OCI-M1 (cell line): ENCODE measurements around the gene NEMP2.
"Not testable (repeated sequence)": the region's sequence is repeated elsewhere in the genome, so short reads cannot be mapped to it uniquely, and the experiment has no call there.

Experiments used
- DNase-seq: peaks from one replicate; lab custom pipeline; 2025; lab: John Stamatoyannopoulos, UW

The NEMP2 gene

GRCh38 chr2:190526105-190526750, 8.3 kb downstream of the NEMP2 start:
- peak; percentile 56 for DNase-seq

- no peak for DNase-seq
Measured at GRCh38 chr2:190524928-190525327, 9.6 kb downstream of the NEMP2 start.

DNA sequence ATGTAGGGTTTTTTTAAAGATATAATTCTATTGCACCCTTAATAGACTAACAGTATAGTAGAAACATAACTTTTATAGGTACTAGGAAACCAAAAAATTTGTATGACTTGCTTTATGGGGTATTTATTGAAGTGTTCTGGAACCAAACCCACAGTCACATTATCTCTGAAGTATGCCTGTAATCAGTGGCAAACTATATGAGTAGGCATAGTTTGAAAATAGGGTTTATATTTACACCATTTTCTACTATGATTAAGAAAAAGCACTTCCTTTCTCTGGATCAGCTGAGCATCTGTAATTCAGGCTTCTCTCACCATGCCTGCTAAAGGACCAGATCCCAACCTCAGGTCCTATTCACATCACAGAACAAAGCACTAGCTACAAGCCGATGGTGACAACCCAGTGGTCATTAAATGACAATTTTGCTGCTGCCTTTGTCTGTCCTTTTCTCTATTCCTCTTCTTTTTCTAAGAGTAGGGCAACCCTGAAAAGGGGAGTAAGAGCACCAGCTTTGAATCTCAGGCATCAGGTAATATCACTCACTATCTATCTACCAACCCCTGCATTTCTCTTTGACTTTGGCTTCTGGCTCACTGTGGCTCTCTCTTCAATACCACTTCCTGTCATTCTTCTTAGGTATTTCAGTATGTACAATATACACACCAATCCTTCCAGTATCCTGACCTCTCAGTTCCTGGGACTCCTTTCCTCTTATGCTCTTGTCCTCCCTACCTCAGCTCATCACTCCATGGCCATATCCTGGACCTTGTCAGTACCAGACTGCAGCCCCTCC, 14.4 kb downstream of the NEMP2 start:
- no peak for DNase-seq

- no peak for DNase-seq
Measured at GRCh38 chr2:190517468-190517867, 17.1 kb downstream of the NEMP2 start.

DNA sequence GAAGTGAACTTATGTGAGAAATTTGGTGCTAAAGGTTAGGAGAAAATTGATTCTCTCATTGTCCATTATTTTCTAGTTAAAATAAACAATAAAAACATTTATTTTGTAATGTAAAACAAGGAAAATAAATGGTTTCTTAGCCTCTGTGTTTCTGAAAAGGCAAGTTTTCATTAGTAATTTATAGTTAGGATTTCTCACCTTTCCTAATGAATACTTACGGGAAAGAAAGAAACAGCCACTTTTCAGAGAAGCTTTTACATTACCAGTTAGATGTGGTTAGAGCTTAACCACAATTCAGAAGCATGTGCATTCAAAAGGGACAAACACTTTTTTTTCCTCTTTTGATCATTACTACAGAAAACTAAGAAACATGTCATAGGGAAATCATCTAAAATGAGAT, 18.8 kb downstream of the NEMP2 start:
- peak; percentile 77 for DNase-seq

DNA sequence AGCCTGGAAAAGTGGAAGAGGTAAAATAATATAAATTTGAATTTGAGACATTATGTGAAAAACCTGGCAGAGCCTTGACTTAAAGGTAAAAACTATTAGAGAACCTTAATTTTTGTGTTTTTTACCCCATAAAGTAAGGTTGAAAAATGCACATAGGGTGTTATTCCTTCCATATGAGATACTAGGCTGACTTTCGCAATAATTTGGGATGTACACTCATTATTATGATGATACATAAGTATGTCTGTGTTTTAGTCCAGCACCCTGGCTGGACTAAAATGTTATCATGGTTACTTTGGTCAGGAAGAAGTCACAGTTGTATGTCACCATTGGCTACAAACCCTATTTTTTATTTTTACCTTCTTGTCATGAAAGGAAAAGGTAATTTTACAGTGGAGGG, 19.8 kb downstream of the NEMP2 start:
- no peak for DNase-seq

DNA sequence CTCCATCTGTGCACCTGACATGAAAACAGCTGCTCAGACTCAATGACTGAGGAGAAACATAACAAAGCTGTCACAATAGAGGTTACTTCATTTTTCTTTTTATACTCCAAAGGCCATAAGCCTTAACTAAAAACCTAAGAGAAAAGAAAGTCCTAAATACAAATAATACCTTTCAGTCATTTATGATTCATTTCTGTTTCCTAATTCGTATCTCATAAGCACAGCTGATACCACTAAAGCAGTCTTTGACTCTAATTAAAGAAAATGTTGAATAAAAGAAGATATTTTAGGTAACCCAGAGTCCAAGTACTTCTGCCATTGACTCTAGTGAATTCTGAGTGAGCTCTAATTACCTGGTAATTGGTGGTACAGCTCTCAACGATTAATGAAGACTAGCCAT, 20.6 kb downstream of the NEMP2 start:
- DNase-seq: no peak

GRCh38 chr2:190512539-190513095, 21.9 kb downstream of the NEMP2 start:
- DNase-seq: no peak

DNA sequence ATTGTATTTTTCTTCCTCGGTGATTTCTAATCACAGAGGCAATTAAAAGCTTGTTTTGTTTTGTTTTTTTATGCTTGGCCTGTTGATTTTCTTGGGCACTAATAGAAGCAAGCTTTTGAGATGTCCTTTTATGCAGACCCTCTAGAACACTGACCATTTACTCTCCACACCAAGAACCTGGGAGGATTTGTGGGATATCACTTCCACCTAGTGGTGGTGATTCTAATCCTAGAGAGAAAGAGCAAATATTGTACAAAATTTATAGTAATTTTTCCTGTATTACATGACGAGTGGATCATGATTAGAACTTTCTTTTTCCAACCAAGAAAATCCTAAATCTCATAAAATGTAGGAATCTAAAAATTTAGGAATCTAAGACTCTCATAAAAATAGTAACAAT, 23.4 kb downstream of the NEMP2 start:
- DNase-seq: peak; percentile 70

- not testable (repeated sequence) for DNase-seq
Measured at GRCh38 chr2:190509895-190510294, 24.6 kb downstream of the NEMP2 start.

DNA sequence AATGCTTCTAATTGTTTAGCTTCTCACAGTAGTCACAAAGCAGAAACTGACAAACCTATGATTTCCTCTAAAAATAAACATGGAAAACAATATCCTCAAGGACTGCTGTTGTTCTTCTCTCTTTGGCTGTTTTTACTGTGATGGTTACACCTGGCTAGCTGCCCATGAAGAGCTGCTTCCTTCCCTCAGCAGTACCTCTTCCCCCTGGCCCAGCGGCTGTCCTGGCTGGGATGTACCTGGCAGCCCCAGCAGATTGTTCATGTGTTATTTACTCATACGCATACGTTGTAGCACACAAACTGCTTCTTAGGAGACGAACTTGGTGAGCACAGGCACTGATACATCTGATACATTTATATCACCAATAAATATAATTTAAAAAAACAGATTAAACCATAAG, 27.4 kb downstream of the NEMP2 start:
- no peak for DNase-seq

- DNase-seq: no peak
Measured at GRCh38 chr2:190506666-190507065, 27.9 kb downstream of the NEMP2 start.

DNA sequence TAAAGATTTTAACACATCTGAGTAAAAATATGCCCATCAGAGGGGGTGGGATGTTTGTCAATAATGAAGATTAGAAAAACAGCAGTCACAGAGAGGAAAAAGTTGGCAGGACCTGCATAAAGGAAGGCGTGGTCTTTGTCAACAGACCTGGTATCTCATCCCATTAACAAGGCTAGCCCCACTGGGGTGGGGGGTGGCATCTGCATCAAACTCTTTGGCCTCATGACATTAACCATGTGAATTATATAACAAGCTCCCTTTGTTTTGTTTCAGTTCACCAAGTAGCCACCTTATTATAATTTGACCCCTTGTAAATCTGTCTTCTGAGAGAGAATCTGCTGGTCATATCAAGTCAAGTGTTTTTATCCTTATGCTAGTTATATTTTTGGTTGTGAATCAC, 28.8 kb downstream of the NEMP2 start:
- DNase-seq: no peak

- DNase-seq: no peak
Measured at GRCh38 chr2:190504912-190505311, 29.6 kb downstream of the NEMP2 start.

DNA sequence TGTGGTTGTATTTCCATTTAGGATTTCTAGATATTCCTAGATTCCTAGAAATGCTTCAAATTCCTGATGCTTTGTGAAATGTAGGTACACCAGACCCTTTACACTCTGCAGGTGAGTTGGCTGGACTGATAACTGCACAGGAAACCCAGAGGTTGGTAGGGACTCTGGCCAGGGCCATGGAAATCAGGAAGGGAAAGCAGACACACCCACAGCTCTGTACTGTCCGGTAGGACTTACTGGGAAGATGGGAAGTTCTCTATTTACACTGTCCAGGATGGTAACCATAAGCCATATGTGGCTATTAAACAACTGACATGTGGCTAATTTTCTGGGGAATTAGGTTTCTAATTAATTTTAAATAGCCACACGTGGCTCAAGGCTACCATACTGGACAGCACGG, 31.4 kb downstream of the NEMP2 start:
- no peak for DNase-seq

- no peak for DNase-seq
Measured at GRCh38 chr2:190501702-190502407, 32.7 kb downstream of the NEMP2 start.

DNA sequence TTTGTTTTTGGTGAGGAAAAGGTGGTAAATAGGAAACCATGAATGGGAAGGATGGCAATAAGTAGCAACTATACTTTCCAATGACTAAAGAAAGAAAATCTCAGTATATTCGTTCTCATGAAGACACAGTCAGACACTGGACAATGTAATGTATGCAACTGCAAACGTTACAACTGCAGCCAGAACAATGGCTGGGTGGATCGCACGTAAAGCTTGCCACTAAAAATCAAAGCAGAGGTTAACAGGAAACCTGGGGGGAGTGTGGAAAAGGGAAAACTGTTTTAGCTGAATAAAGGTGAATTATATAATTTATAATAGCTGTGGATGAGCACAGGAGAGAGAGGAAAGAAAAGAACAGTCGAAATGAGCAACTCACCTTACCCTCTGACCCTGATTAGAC, 33.3 kb downstream of the NEMP2 start:
- no peak for DNase-seq

- DNase-seq: no peak
Measured at GRCh38 chr2:190500054-190500502, 34.4 kb downstream of the NEMP2 start.

GRCh38 chr2:190499273-190499672, 35.2 kb downstream of the NEMP2 start:
- DNase-seq: no peak

- no peak for DNase-seq
Measured at GRCh38 chr2:190497428-190497827, 37.1 kb downstream of the NEMP2 start.

DNA sequence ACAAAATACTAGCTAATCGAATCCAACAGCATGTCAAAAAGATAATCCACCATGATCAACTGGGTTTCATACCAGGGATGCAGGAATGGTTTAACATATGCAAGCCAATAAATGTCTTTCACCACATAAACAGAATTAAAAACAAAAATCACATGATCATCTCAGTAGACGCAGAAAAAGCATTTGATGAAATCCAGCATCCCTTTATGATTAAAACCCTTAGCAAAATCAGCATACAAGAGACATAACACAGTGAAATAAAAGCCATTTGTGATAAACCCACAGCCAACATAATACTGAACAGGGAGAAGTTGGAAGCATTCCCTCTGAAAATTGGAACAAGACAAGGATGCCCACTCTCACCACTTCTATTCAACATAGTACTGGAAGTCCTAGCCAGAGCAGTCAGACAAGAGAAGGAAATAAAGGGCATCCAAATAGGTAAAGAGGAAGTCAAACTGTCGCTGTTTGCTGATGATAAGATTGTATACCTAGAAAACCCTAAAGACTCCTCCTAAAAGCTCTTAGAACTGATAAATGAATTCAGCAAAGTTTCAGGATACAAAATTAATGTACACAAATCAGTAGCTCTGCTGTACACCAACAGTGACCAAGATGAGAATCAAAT, 39.8 kb downstream of the NEMP2 start:
- peak; percentile 61 for DNase-seq

DNA sequence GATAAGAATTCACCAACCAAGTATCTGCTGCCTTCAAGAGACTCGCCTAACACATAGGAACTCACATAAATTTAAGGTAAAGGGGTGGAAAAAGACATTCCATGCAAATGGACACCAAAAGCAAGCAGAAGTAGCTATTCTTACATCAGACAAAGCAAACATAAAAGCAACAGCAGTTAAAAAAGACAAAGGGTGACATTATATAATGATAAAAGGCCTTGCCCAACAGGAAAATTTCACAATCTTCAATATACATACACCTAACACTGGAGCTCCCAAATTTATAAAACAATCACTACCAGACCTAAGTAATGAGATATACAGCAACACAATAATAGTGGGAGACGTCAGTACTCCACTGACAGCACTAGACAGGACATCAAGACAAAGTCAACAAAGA, 41.4 kb downstream of the NEMP2 start:
- DNase-seq: no peak
